SIG-M5 treated with dmso at 0.1 percent for 504 hours (cell line): ENCODE data around the gene MZB1.

Experiments
- DNase-seq: peaks from one replicate; lab custom pipeline; 2025; ENCODE audit not compliant: unreplicated experiment; lab: John Stamatoyannopoulos, UW

MZB1 gene

GRCh38 chr5:139340051-139340450 lies 49.7 kb downstream of the MZB1 start:
- no peak for DNase-seq
